Fibroblast of skin of scalp (primary cell): ENCODE measurements around the gene ZNF664.
A peak's percentile ranks its signal among the peaks of the same experiment; 100 is the strongest.

Experiments
- DNase-seq: peaks from one replicate; pipeline ENCODE4 v3.0.0-alpha.2; 2013

The ZNF664 gene

DNA sequence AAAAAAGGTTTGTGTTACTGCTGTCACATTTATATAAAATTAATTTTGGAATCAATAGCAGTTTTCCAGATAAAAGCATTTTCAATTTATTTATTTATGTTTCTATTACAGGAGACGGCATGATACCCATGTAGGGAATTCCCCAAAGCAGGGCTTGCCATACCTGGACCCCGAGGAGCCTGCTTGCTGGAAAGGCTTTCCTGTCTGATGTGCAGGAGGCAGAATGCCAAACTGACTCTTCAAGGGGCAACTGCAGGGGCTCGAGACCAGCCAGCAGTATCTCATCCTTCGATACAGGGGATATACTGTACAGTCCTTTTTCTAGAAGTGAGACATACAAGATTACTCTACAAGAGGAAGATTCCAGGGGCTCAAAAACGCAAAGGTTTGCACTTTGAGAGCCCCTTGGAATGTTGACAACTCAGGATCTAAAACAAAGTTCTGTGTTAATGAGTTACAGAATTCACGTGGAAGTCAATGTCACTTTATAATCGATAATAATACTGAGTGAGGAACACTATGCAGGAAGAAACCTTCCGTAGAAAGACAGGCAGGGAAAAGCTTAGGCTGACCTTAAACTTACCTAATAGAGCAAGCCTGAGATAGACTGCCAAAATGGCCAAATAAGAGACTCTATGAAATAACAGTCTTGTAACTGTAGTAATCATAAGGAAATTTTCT is 38.6 kb downstream of the ZNF664 start:
- no peak for DNase-seq

DNA sequence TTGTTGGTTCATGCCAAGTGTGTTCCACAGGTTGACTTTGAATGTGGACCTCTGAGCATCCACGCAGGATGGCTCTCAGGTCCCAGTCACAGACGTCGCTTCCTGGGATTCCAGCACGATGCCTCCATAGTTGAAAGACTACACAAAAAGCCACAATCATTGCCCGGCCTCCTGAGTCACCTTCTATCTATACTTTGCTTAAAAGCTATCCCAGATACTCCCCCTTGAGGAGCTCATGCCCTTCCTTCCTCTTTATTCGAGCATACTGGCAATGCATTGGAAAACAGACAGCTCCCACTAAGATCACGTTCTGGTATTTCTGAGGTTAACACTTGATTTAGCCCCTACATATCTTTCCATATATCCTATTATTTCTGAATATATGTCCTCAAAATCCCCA is 40.1 kb downstream of the ZNF664 start:
- DNase-seq = no peak

DNA sequence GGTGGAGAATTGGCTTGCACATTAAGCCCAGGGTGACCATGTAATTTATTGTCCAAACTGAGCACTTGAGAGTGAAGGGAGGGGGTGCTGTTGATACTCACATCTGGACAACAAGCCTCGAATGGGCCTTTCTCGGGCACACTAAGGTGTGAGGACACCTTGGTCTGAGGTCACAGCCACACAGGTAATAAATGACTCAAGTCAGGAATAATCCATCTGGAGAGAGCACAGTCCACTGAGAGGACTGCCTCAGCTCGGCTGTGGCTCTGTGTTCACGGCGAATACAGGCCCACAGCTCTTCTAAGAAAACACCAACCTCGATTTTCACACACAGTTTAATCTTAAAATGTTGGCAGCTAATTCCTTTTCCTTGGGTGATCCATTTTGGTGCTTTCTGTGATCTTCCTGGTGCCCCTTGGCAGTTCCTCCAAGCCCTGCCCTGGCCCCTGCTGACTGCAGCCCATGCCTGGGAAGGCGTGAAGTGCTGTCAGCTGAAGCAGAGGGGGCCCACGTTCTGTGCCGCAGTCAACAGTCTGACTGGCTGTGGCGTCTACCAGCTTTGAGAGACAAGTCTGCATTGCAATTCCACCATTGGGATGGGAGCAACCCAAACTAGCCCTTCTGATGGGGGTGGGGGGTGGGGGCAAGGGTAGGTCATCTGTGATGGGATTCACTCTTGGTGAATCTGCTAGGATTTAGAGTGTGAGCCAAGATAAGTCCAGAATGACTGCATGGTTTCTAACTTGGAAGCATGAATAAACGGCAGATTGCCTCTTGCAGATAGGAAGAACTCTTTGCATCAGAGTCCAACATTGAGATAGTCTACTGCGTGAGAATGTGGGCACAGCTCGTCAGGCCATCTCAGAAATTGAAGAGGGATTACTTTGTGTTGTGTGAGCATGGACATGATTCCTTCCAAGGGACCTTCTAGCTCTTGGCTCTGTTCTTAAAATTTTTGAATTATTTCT is 42.8 kb downstream of the ZNF664 start:
- no peak for DNase-seq

DNA sequence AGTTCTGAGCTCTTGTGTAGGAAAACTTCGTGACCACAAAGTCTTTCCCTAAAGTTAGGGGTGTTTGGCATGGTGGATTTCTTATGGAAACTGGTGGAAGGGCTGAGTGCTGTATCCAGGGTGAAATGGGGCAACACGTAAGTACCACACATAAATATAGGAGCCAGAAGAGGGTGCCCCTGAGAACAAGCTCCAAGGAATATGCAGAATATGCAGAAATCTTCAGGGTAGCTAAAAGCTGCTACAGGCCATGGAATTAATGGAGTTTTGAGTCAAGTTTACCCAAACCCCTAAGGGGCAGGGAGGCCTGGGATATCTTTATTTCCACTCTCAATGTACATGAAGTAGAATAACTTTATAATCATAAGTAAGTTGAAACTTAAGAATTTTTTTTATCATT is 44.0 kb downstream of the ZNF664 start:
- no peak for DNase-seq

DNA sequence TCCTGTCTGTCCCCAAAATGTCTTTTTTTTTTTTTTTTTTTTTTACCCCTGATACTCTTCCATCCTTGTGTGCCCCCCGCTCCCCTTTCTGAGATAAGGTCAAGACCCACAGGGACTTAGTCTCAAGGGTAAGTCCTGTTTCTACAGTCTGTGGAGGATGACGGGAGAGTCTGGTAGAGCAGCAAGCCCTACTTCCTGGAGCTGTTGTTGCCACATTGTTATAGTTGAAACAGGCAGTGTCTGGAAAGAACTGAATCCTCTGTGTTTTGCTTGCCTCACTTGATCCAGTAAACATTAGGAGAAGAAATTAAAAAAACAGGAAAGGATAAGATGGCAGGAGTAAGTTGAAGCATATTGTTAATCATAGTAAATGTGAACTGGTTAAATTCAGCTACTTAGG is 45.5 kb downstream of the ZNF664 start:
- no peak for DNase-seq

DNA sequence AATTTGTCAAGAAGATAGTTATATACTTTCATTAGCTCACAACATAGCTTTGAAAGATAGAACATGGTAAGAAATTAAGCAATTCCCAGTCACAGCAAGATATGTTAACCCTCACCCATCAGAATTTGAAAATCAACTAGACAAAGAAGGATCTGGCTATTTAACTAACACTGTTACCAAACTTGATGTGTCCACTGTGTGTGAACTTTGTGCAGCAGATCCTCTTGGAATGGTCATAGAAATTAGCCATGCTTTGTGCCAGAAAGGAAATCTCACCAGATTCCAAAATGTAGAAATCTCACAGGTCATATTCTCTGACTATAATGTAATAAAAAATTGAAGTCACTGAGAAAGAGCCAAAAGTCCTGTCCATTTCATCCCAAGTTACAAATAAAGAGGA is 46.1 kb downstream of the ZNF664 start:
- no peak for DNase-seq

DNA sequence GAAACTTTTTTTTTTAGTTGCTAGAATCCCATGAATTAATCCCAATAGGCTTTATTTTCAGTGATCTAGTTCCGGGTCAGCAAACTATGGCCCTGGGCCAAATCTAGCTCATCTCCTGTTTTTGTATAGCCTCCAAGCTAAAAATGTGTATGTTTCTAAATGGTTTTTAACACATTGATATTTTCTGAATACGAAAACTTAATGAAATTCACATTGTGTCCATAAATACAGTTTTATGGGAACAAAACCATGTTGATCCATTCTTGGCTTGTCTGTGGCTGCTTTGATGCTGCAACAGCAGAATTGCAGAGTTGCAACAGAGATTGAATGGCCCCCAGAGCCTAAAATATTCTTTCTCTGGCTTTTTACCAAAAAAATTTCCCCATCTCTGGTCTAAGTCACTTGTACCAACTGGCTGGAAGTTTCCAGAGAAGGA is 47.5 kb downstream of the ZNF664 start:
- peak; percentile 40 for DNase-seq

DNA sequence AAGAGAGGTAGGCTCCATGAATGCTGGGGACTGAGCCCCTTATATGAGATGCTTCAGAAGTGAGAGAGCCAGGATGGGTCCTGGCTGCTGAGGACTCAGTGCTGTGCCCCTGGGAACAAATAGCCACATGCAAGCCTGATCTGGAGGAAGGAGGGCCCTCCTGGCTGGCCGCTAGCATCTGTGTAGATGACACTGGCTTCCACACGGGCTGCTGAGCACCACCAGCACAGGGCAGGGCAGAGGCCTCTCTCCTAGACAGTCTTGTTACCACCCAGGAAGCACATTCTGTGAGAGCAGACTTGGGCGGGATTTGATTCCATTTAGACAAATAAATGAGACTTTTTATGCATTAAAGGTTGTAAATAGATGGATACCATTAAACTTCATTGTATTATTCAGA is 48.0 kb downstream of the ZNF664 start:
- no peak for DNase-seq

DNA sequence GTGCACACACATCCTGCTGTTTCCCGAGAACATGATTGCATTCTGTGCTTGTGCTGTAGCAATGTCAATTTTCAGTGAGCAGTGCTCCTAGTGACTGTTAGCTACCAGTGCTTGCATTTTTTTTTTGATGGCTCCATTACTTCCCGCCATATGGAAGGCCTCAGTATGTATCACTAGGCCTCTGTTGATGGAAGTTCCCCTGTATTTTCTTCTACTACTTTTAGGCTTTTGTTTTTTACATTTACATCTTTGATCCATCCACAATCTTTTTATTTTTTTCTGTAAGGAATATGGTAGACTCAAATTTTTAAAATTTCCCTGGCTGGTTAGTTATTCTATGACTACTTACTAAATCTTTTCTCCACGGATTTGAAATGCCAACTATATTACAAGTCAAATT is 49.1 kb downstream of the ZNF664 start:
- no peak for DNase-seq

DNA sequence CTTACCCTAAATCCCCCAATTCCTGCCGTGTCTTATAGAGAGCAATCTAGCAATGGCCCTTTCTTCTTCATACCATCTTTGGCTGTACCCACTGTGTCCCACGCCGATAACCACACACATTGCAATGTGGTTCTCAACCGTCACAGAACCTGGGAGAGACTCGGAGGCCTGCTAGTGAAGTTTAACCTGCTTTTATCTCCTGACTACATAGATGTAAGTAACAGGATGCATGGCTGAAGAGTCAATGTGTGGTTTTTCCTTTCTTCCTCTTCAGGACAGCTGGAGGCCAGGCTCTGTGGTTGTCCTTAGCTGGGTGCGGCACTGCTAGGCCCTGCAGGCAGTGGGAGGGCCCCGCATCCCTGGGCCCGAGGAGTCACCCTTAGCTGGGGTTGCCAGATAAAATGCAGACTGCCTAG is 51.3 kb downstream of the ZNF664 start:
- peak; percentile 80 for DNase-seq

DNA sequence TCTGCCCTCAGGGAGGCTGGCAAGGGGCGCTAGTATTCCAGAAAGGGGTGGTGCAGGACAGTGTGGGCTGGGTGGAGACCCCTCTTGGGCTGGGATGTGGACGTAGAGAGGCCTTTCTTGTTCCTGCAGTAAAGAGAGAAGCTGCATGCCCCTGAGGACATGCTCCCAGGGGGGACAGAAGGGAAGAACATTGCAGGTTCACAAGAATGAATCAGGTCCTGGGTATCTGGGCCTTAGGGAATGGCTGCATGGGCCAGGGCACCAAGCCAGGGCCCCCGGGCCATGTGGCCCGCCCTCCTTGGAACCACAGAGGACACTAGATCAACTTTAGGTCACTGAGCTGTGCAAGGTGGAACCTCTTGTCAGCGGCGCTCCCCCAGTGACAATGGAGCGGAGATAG is 51.8 kb downstream of the ZNF664 start:
- DNase-seq = peak; percentile 65

DNA sequence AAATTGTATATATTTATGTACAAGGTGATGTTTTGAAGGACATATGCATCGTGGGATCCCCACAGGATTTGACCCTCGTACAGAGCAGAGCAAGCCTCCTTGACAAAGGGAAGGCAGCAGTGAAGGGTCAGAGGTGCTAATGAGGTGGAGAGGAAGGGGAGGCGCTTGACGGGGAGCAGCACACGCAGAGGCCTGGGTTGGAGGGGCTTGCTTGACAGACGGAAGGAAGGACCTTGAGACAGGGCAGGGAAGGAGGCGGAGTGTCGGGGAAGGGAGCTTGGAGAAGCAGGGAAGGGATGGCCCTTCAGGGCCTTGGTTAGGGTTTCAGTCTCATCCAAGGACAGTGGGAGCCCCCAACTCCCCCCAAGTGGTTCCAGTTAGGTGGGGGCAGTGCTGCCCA is 52.6 kb downstream of the ZNF664 start:
- no peak for DNase-seq

DNA sequence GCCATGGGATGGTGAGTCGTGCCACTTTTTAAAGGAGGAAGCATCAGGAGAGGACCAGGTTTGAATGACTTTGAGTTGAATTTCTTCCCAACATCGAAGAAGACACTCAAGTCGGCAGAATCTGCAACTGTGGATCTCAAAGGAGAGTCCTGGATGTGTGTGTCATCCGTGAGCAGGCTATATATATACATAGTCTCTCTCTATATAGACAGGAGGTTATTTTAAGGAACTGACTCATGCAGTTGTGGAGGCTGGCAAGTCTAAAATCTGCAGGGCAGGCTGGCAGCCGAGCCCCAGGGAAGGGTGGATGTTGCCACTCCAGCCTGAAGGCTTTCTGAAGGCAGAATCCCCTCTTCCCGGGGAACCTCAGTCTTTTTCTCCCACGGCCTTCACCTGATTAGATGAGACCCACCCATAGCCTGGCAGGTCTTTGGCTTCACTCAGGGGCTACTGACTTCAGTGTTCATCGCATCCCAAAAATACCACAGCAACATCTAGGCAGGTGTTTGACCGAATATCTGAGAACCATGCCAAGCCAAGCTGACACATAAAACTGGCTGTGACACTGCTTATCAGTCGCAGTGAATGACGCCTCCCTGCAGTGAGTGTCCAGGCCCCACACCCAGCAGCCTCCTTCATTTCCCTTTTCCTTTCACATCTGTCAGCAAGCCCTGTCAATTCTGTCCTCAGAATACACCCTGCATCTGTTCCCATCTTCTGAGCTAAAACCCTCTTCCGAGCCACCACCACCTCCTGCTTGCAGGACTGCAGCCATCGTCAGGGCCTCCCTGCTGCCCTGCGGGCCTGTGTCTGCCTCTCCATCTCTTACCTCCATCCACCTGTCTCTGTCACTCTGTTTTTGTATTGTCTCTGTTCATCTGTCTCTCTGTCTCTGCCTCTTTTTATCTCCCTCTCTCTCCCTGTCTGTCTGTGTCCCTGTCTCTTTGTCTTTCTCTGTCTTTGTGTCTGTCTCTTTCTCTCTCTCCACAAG is 54.0 kb downstream of the ZNF664 start:
- peak; percentile 90 for DNase-seq

DNA sequence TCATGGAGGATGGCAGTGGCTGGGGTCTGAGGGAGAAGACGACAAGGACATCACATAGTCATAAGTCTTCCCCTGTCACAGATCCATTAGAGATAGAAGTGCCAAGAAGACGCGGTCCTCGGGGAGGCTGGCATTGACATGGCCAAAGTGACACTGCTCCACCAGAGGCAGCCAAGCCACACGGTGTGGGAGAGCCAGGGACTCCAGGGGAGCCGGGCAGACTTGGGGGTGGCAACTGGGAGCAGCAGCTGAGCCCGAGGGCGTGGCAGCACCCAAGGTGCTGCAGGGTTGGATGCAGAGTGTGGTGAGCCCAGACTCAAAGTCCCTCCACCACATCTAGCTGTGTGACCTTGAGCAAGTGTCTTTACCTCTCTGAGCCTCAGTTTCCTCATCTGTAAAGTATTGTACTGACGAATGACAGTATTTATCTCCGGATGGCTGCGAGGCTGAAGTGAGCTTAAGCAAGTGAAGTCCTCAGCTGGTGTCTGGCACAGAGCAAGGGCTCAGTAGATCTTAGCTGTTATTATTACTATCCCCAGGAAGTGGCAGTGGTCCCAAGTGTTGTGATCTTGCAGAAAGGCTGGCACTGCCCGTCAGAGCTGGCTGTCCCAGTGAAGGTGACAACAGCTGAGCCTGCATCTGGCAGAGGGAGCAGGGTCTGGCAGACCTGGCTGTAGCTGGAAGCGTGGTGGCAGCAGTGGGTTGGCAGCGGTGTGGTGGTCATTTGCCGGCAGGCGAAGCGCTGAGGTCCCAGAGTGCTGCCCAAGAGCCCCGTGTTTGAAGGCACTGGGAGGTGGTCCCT is 54.9 kb downstream of the ZNF664 start:
- DNase-seq = no peak

DNA sequence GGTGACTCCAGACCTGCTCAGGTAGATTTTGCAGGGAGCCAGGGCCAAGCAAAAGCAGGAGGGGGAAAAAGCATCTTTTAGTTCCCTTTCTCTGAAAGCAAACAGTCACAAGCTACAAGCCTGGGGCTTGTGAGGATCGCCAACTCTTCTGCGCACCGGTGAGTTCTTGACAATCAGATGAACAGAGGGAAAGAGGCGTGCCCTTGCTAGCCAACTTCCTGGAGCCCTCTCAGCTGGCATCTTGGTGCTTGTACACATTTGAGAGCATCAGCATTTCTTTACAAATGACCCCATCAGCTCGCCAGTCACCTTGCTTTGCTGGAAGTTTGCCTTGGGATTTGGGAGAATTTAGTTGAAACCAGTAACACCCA is 55.5 kb downstream of the ZNF664 start:
- no peak for DNase-seq

DNA sequence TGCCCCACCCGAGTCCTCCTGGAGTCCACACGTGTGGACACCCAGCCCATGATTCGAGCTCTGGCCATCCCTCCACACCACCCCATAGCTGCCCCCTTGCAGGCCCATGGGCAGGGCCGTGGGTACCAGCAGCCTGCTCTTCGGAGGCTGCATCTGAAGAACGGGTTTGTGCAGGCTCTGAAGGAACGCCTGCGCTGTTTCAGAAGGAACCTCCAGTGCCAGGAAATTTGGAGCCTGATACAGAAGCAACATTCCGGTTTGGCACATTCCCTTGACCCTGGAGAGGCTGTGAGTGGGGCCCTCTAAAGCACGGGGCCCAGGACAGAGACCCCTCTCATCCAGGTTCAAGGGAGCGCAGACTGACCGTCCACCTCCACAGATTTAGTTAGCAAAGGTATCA is 57.0 kb downstream of the ZNF664 start:
- no peak for DNase-seq

DNA sequence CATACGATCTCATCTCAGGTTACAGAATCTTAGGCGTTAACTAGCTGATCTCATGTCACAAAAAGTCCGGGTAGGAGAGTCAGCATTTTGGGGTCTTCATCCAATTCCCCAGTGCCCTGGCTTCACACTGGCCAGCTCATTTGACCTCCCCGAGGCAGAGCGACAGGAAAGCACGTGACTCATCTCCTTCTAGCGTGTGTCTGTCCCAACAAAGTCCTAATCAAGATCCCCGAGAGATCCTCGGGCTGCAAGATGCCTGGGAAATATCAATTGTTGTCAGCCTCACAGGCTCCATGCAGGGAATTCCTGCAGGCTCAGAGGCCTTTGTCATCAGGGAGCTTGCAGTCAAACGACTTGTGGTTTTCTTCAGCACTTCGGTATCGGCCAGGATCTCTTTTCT is 57.5 kb downstream of the ZNF664 start:
- DNase-seq = peak; percentile 98

DNA sequence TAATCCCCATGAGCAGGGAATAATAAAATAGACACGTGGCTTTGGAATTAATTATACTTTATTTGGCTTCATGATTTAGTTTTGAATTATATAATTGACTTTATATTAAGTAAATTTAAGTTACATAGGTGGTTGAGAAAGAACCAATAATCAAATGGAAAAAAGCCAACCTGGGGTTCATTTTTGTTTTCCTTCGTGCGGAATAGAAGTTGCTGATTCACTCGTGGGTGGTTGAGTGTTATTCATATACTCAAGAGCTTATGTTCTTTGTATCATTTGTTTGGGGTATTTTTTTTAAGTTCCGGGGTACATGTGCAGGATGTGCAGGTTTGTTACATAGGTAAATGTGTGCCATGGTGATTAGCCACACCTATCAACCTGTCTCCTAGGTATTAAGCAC is 58.0 kb downstream of the ZNF664 start:
- DNase-seq = peak; percentile 29

DNA sequence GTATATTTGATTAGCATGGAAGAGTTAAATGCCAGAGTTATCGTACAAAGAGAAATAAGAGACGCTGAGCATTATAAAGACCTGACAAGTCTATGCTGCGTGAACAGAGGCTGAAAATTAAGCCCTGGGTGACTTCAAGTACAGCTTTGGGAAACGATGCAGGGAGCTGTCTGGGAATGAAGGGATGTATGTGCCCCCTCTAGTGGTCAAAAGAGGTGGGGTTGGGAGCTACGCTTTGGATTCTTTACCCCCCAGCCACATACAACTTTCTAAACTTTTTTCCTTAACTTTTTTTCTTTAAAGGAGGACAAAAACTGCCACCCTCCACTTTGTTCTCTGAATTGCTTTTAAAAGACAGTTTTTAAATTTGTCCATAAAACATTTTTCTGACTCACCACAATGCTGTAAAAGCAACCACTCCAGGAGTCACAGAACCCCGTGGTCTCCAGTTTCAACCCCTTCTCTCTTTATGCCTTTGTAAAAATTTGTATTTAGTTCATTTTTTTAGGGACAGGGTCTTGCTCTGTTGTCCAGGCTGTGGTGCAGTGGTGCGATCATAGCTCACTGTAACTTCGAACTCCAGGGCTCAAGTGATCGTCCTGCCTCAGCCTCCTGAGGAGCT is 59.4 kb downstream of the ZNF664 start:
- peak; percentile 76 for DNase-seq

DNA sequence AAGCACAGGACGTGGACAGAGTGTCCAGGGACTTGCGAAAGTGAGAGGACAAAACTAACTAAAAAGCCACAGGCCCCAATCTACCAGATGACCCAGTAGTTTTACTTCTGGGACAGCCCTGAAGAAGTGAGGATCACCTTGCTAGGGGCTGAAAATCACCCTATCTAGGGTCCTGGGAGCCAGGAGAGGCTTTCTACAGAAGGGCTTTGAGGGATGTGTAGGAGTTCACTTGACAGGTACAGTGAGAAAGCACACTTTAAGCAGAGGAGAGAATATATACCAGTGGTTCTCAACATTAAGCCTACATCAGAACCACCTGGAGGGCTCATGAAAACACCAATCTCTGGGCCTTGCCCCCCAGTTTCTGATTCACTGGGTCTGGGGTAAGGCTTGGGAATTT is 60.8 kb downstream of the ZNF664 start:
- DNase-seq = no peak

DNA sequence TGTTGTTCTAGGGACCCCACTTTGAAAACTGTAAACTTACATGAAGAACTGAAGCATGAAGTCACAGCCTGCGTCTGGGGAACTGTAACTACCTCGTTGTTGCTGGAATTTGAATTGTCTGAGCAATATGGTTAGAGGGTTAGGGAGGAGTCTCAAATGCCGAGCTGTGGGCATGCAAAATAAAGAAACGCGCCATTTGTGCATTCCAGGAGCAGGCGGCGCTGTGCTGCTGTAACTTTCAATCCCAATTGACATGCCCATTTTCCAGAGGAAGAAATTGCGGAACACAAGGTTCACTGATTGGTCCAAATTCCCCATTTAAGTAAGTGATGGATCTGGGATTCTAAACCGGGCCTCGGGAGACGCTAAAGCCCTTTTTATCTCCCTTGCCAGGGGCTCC is 61.3 kb downstream of the ZNF664 start:
- DNase-seq = peak; percentile 53
